Activated CD4-positive, alpha-beta T cell treated with anti-CD3 and anti-CD28 coated beads, Interleukin-10, Interleukin-2, amounts not matched to agents 100 ng/mL and 50 ng/mL, durations not matched to agents 16 hours and 8 hours (primary cell): Measurements from ENCODE around the gene PLPPR4.
"Not testable (repeated sequence)": the region's sequence is repeated elsewhere in the genome, so short reads cannot be mapped to it uniquely, and the experiment has no call there.

ENCODE experiments used
- DNase-seq: peaks from one replicate; pipeline ENCODE4 v3.0.0-alpha.2; 2020

PLPPR4 gene

GRCh38 chr1:99269321-99269720, 5.0 kb downstream of the PLPPR4 start:
- no peak for DNase-seq

- DNase-seq, result no peak
These were observed 6.4 kb downstream of the PLPPR4 start for GRCh38 chr1:99270646-99271045.

DNA sequence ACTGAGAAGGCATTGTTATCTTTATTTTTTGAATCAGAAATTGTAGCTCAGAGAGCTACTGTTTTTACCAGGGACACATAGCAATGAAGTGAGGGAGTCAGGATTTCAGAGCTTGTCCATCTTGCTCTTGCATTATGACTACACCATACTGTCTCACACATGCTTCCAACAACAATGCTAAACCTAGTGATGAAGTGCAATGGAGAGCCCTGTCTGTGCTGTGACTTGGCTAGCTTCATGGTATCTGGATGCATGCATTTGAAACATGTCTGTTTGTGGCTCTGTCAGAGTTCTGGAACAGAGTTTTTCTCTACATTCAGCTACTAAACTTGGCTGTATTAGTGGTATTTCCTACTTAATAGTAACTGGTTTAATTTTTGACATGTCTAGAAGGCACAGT, 7.0 kb downstream of the PLPPR4 start:
- no peak for DNase-seq

DNA sequence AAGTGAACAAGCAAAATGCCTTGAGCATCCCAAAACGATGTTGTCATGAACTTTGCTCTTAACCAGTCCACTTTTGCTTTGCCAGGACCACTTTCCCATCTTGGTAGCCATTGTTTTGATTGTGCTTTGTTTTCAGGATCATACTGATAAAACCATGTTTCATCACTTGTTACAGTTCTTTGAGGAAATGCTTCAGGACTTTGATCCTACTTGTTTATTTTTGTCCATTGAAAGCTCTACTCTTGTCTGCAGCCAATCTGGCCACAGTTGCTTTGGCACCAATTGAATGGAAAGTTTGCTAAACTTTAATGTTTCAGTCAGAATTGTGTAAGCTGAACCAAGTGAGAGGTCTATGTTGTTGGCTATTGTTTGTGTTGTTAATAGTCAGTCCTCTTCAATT, 12.8 kb downstream of the PLPPR4 start:
- DNase-seq, result no peak

DNA sequence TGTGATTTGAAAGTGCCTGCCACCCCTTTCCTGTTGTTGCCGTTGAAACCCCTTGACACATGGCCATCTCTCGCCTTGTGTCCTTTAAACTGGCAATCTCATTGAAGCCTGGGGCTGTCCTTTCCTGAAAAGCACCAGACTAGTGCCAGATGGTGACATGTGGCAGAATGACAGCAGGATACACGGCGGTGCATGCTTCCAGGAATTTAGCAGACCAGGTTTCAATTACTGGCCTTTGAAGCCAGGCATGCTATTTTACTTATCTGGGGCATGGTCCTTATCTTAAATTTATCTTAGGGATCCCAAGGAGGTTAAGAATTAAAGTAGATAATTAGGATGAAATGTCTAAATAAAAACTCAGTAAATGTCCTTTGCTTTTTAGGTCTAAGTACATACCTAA, 15.2 kb downstream of the PLPPR4 start:
- DNase-seq, result no peak

- DNase-seq, result no peak
These were observed 16.8 kb downstream of the PLPPR4 start for GRCh38 chr1:99281105-99281504.

DNA sequence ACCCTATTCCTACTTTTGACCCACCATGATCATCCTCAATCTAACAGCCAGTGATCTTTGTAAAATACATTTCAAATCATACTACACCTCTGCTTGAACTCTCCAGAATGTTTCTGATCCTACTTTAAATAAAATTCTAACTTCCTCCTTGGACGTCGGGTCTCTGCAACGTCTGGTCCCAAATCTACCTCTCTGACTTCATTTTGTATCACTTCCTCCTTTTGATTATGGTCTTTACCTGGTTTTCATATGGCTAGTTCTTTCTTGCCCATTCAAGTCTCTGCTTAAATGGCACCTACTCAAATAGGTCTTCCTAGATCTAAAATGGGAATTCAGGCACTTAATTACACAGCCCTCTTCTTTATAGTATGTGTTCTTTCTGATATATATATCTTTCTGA, 18.2 kb downstream of the PLPPR4 start:
- no peak for DNase-seq

GRCh38 chr1:99283521-99283920, 19.2 kb downstream of the PLPPR4 start:
- not testable (repeated sequence) for DNase-seq

- no peak for DNase-seq
These were observed 28.6 kb downstream of the PLPPR4 start for GRCh38 chr1:99292886-99293285.

DNA sequence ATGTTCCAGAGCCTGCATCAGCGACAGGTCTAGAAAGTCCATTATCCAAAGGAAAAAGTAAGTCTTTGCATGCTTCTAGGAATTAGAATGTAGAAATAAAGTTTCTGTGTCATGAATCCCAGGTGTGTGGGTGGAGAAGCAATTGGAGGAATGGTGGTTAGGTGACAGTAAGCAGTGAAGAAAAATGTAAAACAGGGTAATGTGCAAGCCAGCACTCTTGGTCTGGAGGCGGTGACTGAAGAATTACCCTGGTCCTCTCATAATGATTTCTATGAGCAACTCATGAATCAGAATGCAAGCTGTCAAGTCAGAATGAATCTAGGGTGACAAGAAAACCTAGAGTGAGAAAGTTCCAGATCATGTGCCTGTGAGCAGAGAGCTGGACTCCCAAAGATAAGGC, 33.6 kb downstream of the PLPPR4 start:
- peak; percentile 1 for DNase-seq

DNA sequence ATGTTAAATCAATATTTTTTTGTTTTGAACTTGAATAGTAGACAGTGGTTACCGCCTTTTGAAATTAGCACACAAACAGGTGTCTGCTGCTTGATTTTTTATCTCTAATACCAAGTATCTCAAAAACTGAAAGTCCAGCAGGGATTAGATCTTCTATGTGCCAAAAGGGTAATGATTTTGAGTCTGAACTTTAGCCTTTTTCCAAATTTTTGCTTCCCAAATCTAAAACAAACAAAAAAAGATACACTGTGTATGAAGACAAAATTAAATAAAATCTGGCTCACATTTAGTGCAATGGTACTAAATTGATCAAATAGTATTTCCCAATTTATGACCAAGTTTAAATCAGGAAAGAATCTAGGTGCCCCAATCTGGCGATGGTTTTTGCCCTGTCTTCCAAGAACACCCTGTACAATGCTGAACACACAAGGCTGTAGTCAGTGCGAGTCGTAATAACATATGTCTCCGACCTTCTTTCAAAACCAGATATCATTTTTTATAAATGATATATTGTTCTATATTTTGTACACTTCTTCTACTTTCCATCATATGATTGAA, 40.5 kb downstream of the PLPPR4 start:
- DNase-seq, result no peak

GRCh38 chr1:99305626-99306025, 41.3 kb downstream of the PLPPR4 start:
- no peak for DNase-seq

GRCh38 chr1:99306056-99306455, 41.8 kb downstream of the PLPPR4 start:
- no peak for DNase-seq

DNA sequence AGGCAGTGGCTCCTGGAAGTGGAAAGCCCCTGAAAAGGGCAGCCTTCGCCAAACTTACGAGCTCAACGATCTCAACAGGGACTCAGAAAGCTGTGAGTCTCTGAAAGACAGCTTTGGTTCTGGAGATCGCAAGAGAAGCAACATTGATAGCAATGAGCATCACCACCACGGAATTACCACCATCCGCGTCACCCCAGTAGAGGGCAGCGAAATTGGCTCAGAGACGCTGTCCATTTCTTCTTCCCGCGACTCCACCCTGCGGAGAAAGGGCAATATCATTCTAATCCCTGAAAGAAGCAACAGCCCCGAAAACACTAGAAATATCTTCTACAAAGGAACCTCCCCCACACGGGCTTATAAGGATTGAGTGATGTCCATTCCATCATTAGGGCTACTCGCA, 42.4 kb downstream of the PLPPR4 start:
- DNase-seq, result no peak

GRCh38 chr1:99315305-99315704, 51.0 kb downstream of the PLPPR4 start:
- DNase-seq, result no peak

GRCh38 chr1:99326215-99326949, 62.1 kb downstream of the PLPPR4 start:
- no peak for DNase-seq

GRCh38 chr1:99327357-99327756, 63.1 kb downstream of the PLPPR4 start:
- no peak for DNase-seq

DNA sequence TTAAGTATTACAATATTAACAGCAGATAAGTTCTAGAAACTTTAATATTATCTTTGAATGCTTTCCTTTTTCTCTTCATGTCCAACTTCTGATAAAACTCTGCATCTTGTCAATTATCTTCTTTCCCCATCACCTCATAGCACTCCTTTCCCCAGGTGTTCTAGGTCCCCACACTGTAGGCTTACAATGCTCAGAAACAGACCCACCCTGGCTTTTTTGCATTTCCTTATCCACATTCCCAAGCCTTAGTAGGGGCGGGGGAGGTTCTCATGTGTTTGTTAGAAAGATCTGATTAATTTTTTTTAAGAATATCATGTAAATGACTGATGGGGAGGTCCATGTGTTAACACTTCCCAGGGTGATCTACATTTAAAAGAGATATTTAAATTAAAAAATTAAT, 63.9 kb downstream of the PLPPR4 start:
- DNase-seq, result no peak

GRCh38 chr1:99331083-99331482, 66.8 kb downstream of the PLPPR4 start:
- no peak for DNase-seq

DNA sequence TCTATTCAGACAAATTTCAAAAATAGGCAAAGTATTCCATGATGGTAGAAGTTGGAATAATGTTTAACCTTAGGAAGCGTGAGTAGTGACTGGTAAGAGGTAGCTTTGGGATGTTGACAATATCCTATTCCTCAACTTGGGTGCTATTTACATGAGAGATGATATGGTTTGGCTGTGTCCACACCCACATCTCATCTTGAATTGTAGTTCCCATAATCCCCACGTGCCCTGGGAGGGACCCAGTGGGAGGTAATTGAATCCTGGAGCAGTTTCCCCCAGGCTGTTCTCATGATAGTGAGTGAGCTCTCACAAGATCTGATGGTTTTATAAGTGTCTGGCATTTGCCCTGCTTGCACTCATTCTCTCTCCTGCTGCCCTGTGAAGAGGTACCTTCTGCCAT, 67.3 kb downstream of the PLPPR4 start:
- no peak for DNase-seq

DNA sequence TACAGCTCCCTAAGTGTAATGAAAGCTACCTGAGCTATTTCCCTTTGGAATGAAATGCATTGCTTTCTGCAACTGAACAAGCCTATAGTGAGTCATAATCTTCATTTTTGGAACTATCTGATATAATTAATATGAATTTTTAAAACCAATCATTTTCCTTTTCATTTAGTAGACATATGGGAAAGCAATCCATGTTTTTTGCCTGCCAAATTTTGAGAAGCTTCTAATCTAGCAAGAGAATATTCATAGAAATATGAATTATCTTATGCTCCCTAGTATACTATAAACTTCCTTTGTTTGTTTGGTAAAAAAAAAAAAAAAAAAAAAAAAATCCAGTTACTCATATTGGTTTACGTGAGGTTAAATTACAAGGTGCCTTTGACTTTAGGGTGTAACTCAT, 68.3 kb downstream of the PLPPR4 start:
- no peak for DNase-seq

DNA sequence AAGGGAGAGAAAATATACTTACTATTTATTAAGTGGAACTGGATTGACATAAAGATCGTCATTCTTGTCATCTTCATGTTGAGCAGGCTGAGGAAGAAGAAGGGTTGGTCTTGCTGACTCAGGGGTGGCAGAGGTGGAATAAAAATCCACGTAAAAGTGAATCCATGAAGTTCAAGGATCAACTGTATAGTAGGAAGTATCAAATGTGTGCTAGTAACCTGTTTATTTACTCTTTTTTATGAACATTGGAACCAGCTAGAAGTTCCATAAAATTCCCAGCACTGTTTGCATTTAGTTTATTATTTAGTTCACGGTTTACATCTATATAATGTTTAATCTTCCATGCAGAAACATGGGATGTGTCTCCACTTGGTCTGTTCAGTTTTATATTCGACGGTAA, 70.7 kb downstream of the PLPPR4 start:
- no peak for DNase-seq

- no peak for DNase-seq
These were observed 82.9 kb downstream of the PLPPR4 start for GRCh38 chr1:99347041-99347684.

- no peak for DNase-seq
These were observed 84.3 kb downstream of the PLPPR4 start for GRCh38 chr1:99348397-99349132.
